ENCODE results near the gene HIF3A. TPM values are rescaled to one million over a fixed set of nuclear protein-coding genes. Genes with fewer than 3 reads are reported as not detected.
"Not testable (repeated sequence)": the region's sequence is repeated elsewhere in the genome, so short reads cannot be mapped to it uniquely, and the experiment has no call there.

HIF3A gene
- total RNA-seq, 5 donors from 2014 or later (not counting 1 experiment from before 2014, with no cell fraction given), result 0.13 to 0.76 (median 0.26) TPM; not detected in 2

DNA sequence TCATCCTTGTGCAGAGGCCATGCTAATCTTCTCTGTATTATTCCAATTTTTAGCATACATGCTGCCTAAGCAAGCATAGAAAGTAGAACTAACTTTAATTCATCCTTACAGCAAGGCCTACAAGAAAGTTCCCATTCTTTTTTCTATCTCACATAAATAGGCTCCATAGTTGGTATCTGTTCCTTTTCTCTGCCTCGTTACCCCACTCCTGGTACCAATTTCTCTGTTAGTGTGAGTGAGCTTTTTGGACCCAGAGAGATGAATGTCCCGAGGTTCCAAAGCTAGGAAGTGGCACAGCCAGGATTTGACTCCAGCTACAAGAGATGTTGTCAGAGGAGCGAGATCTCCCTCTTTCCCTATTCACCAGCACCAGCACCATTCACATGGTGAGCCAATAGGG lies 9.7 kb downstream of the HIF3A start:
- Histone ChIP-seq H3K27ac (ENCODE audit: low read length) (no peak overlapping the region), H3K27me3 (replicated peaks in 1 of 2; ENCODE audit: control insufficient read depth in 2 of 2, extremely low read depth in 1 of 2, insufficient read depth in 2 of 2, low read length in 1 of 2) (no peaks in the 10 kb centered on the region), H3K4me1 (ENCODE audit: control insufficient read depth in 1 of 2, extremely low read depth in 1 of 2, insufficient read depth in 2 of 2, low read length in 2 of 2) (no peaks in the 10 kb centered on the region), H3K4me3 (ENCODE audit: control insufficient read depth in 1 of 2, extremely low read depth in 1 of 2, low read length in 1 of 2) (no peak overlapping the region), H3K36me3 (ENCODE audit: control insufficient read depth in 2 of 2, extremely low read depth in 1 of 2, insufficient read depth in 1 of 2, low read length in 1 of 2) (no peaks in the 10 kb centered on the region), H3K9me3 (no peaks in the 10 kb centered on the region)
- ATAC-seq (replicated peaks in 1 of 4) (no peak), DNase-seq (no peak)
- Mint-ChIP-seq H3K36me3 (peaks cover 4% of the 10 kb centered on the region), H3K4me3 (no peak overlapping the region), H3K4me1 (no peaks in the 10 kb centered on the region), H3K27ac (no peak overlapping the region), H3K9me3 (peaks cover 0 to 16% (median 2%) of the 10 kb centered on the region in 3 donors), H3K27me3 (no peaks in the 10 kb centered on the region)
- ChIA-PET CTCF (no interaction called here), POLR2A (no interaction called here)
- WGBS (ENCODE audit: insufficient coverage), result no CpG with 5 or more reads among the region's 3 CpGs

DNA sequence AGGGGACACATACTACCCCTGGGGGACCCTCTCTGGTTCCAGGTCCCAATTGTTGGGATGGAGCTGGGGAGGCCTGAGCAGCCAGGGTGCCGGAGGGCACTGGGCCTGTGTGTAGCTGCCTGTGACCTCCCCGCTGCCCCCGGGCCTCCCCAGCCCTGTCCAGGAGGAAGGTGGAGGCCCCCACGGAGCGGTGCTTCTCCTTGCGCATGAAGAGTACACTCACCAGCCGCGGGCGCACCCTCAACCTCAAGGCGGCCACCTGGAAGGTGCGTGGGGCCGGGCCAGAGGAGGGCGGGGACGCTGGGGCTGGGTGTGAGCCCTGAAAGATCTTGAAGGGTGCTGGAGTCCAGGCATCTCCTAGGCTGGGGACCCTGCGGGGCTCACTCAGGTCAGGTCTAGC lies 11.7 kb downstream of the HIF3A start:
- ChIA-PET CTCF (no interaction called here), POLR2A (no interaction called here)
- Histone ChIP-seq H3K27ac (ENCODE audit: low read length) (no peak overlapping the region), H3K4me1 (ENCODE audit: control insufficient read depth in 1 of 2, extremely low read depth in 1 of 2, insufficient read depth in 2 of 2, low read length in 2 of 2) (no peaks in the 10 kb centered on the region), H3K27me3 (replicated peaks in 1 of 2; ENCODE audit: control insufficient read depth in 2 of 2, extremely low read depth in 1 of 2, insufficient read depth in 2 of 2, low read length in 1 of 2) (peaks cover 0 to 6% of the 10 kb centered on the region in 2 experiments), H3K4me3 (ENCODE audit: control insufficient read depth in 1 of 2, extremely low read depth in 1 of 2, low read length in 1 of 2) (no peak overlapping the region), H3K9me3 (no peaks in the 10 kb centered on the region), H3K36me3 (ENCODE audit: control insufficient read depth in 2 of 2, extremely low read depth in 1 of 2, insufficient read depth in 1 of 2, low read length in 1 of 2) (no peaks in the 10 kb centered on the region)
- H3K4me1 Mint-ChIP-seq, result no peaks in the 10 kb centered on the region
- no peak overlapping the region for H3K4me3 Mint-ChIP-seq
- ATAC-seq (replicated peaks in 1 of 4) (no peak), DNase-seq (no peak)
- peaks cover 4% of the 10 kb centered on the region for H3K36me3 Mint-ChIP-seq
- 92% methylated on average over 11 of the region's 15 CpGs for WGBS (ENCODE audit: insufficient coverage)
- H3K27ac Mint-ChIP-seq, result no peak overlapping the region
- peaks cover 0 to 16% (median 2%) of the 10 kb centered on the region in 3 donors for H3K9me3 Mint-ChIP-seq
- no peaks in the 10 kb centered on the region for H3K27me3 Mint-ChIP-seq

DNA sequence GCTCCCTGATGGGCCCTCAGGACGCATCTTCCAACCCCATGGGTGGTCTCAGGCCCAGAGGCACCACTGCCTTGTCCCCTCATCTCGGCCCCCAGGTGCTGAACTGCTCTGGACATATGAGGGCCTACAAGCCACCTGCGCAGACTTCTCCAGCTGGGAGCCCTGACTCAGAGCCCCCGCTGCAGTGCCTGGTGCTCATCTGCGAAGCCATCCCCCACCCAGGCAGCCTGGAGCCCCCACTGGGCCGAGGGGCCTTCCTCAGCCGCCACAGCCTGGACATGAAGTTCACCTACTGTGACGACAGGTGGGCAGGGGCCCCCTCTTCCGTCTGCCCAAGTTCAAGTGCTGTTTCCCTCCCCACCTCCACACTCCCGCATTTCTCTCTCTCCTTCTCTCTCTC lies 12.2 kb downstream of the HIF3A start:
- H3K27me3 ChIP-seq (replicated peaks in 1 of 2; ENCODE audit: control insufficient read depth in 2 of 2, extremely low read depth in 1 of 2, insufficient read depth in 2 of 2, low read length in 1 of 2), result peaks cover 0 to 6% of the 10 kb centered on the region in 2 experiments
- no peaks in the 10 kb centered on the region for H3K36me3 ChIP-seq (ENCODE audit: control insufficient read depth in 2 of 2, extremely low read depth in 1 of 2, insufficient read depth in 1 of 2, low read length in 1 of 2)
- Mint-ChIP-seq H3K27ac (peak overlapping the region in 1 of 2 donors; percentile 65), H3K9me3 (peaks cover 0 to 16% (median 2%) of the 10 kb centered on the region in 3 donors), H3K36me3 (peaks cover 4% of the 10 kb centered on the region), H3K4me3 (no peak overlapping the region), H3K4me1 (no peaks in the 10 kb centered on the region), H3K27me3 (no peaks in the 10 kb centered on the region)
- no peak overlapping the region for H3K27ac ChIP-seq (ENCODE audit: low read length)
- no peak overlapping the region for H3K4me3 ChIP-seq (ENCODE audit: control insufficient read depth in 1 of 2, extremely low read depth in 1 of 2, low read length in 1 of 2)
- DNase-seq, result no peak
- ChIA-PET CTCF (no interaction called here), POLR2A (no interaction called here)
- H3K4me1 ChIP-seq (ENCODE audit: control insufficient read depth in 1 of 2, extremely low read depth in 1 of 2, insufficient read depth in 2 of 2, low read length in 2 of 2), result no peaks in the 10 kb centered on the region
- no peak for ATAC-seq (replicated peaks in 1 of 4)
- WGBS (ENCODE audit: insufficient coverage), result 82% methylated on average over 10 of the region's 10 CpGs
- H3K9me3 ChIP-seq, result no peaks in the 10 kb centered on the region

DNA sequence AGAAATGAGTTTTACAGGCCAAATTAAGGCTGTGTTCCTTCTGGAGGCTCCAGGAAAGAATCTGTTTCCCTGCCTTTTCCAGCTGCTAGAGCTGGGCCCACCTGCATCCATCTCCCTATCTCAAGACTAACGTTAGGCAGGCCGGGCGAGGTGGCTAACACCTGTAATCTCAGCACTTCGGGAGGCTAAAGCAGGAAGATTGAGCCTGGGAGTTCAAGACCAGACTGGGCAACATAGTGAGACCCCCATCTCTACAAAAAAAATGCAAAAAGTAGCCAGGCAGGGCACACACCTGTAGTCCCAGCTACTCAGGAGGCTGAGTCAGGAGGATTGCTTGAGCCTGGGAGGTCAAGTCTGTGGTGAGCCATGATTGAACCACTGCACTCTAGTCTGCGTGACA lies 14.6 kb downstream of the HIF3A start:
- CTCF ChIA-PET, result no interaction called here
- Mint-ChIP-seq H3K27me3 (no peaks in the 10 kb centered on the region), H3K4me1 (no peaks in the 10 kb centered on the region), H3K36me3 (no peaks in the 10 kb centered on the region), H3K4me3 (no peak overlapping the region), H3K27ac (no peak overlapping the region), H3K9me3 (peaks cover 0 to 7% (median 2%) of the 10 kb centered on the region in 3 donors)
- H3K27me3 ChIP-seq (replicated peaks in 1 of 2; ENCODE audit: control insufficient read depth in 2 of 2, extremely low read depth in 1 of 2, insufficient read depth in 2 of 2, low read length in 1 of 2), result peaks cover 0 to 6% of the 10 kb centered on the region in 2 experiments
- ATAC-seq (replicated peaks in 1 of 4), result no peak
- H3K36me3 ChIP-seq (ENCODE audit: control insufficient read depth in 2 of 2, extremely low read depth in 1 of 2, insufficient read depth in 1 of 2, low read length in 1 of 2), result no peaks in the 10 kb centered on the region
- no peaks in the 10 kb centered on the region for H3K9me3 ChIP-seq
- POLR2A ChIA-PET, result no interaction called here
- H3K4me1 ChIP-seq (ENCODE audit: control insufficient read depth in 1 of 2, extremely low read depth in 1 of 2, insufficient read depth in 2 of 2, low read length in 2 of 2), result no peaks in the 10 kb centered on the region
- 100% methylated on average over 3 of the region's 5 CpGs for WGBS (ENCODE audit: insufficient coverage)
- DNase-seq, result no peak
- no peak overlapping the region for H3K4me3 ChIP-seq (ENCODE audit: control insufficient read depth in 1 of 2, extremely low read depth in 1 of 2, low read length in 1 of 2)
- no peak overlapping the region for H3K27ac ChIP-seq (ENCODE audit: low read length)

DNA sequence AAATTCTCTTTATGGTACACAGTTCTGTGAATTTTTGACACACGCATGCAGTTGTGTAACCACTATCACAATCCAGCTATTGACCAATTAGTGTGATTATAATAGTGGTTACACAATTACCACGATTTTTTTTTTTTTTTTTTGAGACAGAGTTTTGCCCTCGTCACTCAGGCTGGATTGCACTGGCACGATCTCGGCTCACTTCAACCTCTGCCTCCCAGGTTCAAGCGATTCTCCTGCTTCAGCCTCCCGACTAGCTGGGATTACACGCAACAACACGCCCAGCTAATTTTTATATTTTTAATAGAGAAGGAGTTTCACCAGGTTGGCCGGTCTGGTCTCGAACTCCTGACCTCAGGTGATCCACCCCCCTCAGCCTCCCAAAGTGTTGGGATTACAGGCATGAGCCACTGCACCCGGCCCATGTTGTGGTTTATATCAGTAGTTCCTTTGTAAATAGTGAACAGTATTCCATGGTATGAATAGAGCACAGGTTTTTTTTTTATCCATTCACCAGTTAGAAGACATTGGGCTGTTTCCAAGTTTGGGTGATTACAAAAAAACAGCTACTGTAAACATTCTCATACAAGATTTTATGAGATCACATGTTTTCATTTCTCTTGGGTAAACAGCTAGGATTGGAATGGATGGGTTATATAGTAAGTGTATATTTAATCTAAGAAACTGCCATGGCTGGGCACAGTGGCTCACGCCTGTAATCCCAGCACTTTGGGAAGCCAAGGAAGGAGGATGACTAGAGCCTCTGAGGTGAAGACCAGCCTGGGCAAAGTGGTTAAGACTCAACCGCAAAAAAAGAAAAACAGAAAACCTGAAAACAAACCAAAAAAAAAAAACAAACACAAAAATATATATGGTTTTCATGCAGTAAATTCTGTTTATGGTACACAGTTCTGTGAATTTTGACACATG lies 17.0 kb downstream of the HIF3A start:
- H3K36me3 ChIP-seq (ENCODE audit: control insufficient read depth in 2 of 2, extremely low read depth in 1 of 2, insufficient read depth in 1 of 2, low read length in 1 of 2); H3K27ac Mint-ChIP-seq; H3K27ac ChIP-seq (ENCODE audit: low read length); ATAC-seq (replicated peaks in 1 of 4); H3K4me1 Mint-ChIP-seq; H3K9me3 Mint-ChIP-seq; POLR2A ChIA-PET; H3K4me1 ChIP-seq (ENCODE audit: control insufficient read depth in 1 of 2, extremely low read depth in 1 of 2, insufficient read depth in 2 of 2, low read length in 2 of 2); DNase-seq; H3K4me3 Mint-ChIP-seq; H3K27me3 Mint-ChIP-seq; CTCF ChIA-PET; H3K9me3 ChIP-seq; H3K36me3 Mint-ChIP-seq; H3K4me3 ChIP-seq (ENCODE audit: control insufficient read depth in 1 of 2, extremely low read depth in 1 of 2, low read length in 1 of 2); H3K27me3 ChIP-seq (replicated peaks in 1 of 2; ENCODE audit: control insufficient read depth in 2 of 2, extremely low read depth in 1 of 2, insufficient read depth in 2 of 2, low read length in 1 of 2): not testable (repeated sequence)
- 100% methylated on average over 1 of the region's 14 CpGs for WGBS (ENCODE audit: insufficient coverage)

DNA sequence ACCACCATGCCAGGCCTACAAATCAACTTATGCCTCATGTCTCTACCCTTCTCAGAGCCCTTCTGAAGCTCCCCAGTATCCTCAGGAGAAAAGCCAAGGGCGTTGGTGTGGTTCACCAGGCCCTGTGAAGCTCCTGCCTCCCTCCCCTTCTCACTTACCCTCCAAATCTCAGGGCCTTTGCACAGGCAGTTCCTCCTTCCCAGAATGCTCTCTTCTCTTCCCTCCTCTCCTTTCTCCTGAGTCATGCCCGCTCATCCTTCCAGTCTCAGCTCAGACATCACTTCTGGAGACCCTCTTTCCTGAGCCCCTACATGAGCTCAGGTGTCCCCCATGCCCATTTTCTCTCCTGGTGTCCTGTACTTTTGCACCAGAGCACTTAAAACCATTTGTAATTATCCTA lies 20.5 kb downstream of the HIF3A start:
- Histone ChIP-seq H3K4me1 (ENCODE audit: control insufficient read depth in 1 of 2, extremely low read depth in 1 of 2, insufficient read depth in 2 of 2, low read length in 2 of 2) (no peaks in the 10 kb centered on the region), H3K27ac (ENCODE audit: low read length) (no peak overlapping the region), H3K27me3 (replicated peaks in 1 of 2; ENCODE audit: control insufficient read depth in 2 of 2, extremely low read depth in 1 of 2, insufficient read depth in 2 of 2, low read length in 1 of 2) (peaks cover 0 to 9% of the 10 kb centered on the region in 2 experiments), H3K4me3 (ENCODE audit: control insufficient read depth in 1 of 2, extremely low read depth in 1 of 2, low read length in 1 of 2) (no peak overlapping the region), H3K9me3 (no peaks in the 10 kb centered on the region), H3K36me3 (ENCODE audit: control insufficient read depth in 2 of 2, extremely low read depth in 1 of 2, insufficient read depth in 1 of 2, low read length in 1 of 2) (no peaks in the 10 kb centered on the region)
- no peak for DNase-seq
- WGBS (ENCODE audit: insufficient coverage), result 44% methylated on average over 2 of the region's 2 CpGs
- no peak overlapping the region for H3K27ac Mint-ChIP-seq
- H3K9me3 Mint-ChIP-seq, result peaks cover 0 to 2% (median 0%) of the 10 kb centered on the region in 3 donors
- H3K27me3 Mint-ChIP-seq, result no peaks in the 10 kb centered on the region
- no peaks in the 10 kb centered on the region for H3K4me1 Mint-ChIP-seq
- ATAC-seq (replicated peaks in 1 of 4), result no peak
- ChIA-PET POLR2A (no interaction called here), CTCF (no interaction called here)
- no peaks in the 10 kb centered on the region for H3K36me3 Mint-ChIP-seq
- no peak overlapping the region for H3K4me3 Mint-ChIP-seq

All from T-cell (primary cell).